ENCODE data around the gene WDR44.
A peak's percentile ranks its signal among the peaks of the same experiment; 100 is the strongest.

The WDR44 gene

GRCh38 chrX:118353081-118353850 is 7.4 kb downstream of the WDR44 start:
- H3K36me3 ChIP-seq (ENCODE audit: insufficient read depth), result no peaks in the 10 kb centered on the region
- H3K27ac ChIP-seq, result no peak overlapping the region
- H3K4me3 ChIP-seq (IDR thresholded peaks at IDR 0.05; ENCODE audit: insufficient read depth, low read depth, low read length), result no peak overlapping the region
- TF ChIP-seq, protein P1, sequence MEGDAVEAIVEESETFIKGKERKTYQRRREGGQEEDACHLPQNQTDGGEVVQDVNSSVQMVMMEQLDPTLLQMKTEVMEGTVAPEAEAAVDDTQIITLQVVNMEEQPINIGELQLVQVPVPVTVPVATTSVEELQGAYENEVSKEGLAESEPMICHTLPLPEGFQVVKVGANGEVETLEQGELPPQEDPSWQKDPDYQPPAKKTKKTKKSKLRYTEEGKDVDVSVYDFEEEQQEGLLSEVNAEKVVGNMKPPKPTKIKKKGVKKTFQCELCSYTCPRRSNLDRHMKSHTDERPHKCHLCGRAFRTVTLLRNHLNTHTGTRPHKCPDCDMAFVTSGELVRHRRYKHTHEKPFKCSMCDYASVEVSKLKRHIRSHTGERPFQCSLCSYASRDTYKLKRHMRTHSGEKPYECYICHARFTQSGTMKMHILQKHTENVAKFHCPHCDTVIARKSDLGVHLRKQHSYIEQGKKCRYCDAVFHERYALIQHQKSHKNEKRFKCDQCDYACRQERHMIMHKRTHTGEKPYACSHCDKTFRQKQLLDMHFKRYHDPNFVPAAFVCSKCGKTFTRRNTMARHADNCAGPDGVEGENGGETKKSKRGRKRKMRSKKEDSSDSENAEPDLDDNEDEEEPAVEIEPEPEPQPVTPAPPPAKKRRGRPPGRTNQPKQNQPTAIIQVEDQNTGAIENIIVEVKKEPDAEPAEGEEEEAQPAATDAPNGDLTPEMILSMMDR (conservative IDR thresholded peaks at IDR 0.05; ENCODE audit: low read depth, low read length), result no peak
- peaks cover 68% of the 10 kb centered on the region for H3K4me1 ChIP-seq (ENCODE audit: low read depth, poor library complexity, severe bottlenecking)
- no peak overlapping the region for H3K9ac ChIP-seq
- H3K27me3 ChIP-seq (ENCODE audit: insufficient read depth, low read depth), result no peaks in the 10 kb centered on the region
- no peaks in the 10 kb centered on the region for H4K20me1 ChIP-seq (ENCODE audit: insufficient read depth)
- peaks cover 32% of the 10 kb centered on the region for H3K79me2 ChIP-seq (ENCODE audit: insufficient read depth, low read depth)
- H2AFZ ChIP-seq (ENCODE audit: low read depth), result no peak overlapping the region
- H3K4me2 ChIP-seq, result 0 out of 2 replicates have a peak overlapping the region, but pooled peaks have one; percentile 17

GRCh38 chrX:118355225-118355920 is 9.5 kb downstream of the WDR44 start:
- H2AFZ ChIP-seq (ENCODE audit: low read depth), result no peak overlapping the region
- H3K27me3 ChIP-seq (ENCODE audit: insufficient read depth, low read depth), result no peaks in the 10 kb centered on the region
- H3K36me3 ChIP-seq (ENCODE audit: insufficient read depth), result no peaks in the 10 kb centered on the region
- no peak overlapping the region for H3K9ac ChIP-seq
- H3K4me2 ChIP-seq, result 0 out of 2 replicates have a peak overlapping the region, but pooled peaks have one; percentile 19
- no peak overlapping the region for H3K27ac ChIP-seq
- H3K79me2 ChIP-seq (ENCODE audit: insufficient read depth, low read depth), result peaks cover 11% of the 10 kb centered on the region
- no peaks in the 10 kb centered on the region for H4K20me1 ChIP-seq (ENCODE audit: insufficient read depth)
- TF ChIP-seq, protein P1 (conservative IDR thresholded peaks at IDR 0.05; ENCODE audit: low read depth, low read length), result no peak
- H3K4me3 ChIP-seq (IDR thresholded peaks at IDR 0.05; ENCODE audit: insufficient read depth, low read depth, low read length), result no peak overlapping the region
- H3K4me1 ChIP-seq (ENCODE audit: low read depth, poor library complexity, severe bottlenecking), result peaks cover 58% of the 10 kb centered on the region

DNA sequence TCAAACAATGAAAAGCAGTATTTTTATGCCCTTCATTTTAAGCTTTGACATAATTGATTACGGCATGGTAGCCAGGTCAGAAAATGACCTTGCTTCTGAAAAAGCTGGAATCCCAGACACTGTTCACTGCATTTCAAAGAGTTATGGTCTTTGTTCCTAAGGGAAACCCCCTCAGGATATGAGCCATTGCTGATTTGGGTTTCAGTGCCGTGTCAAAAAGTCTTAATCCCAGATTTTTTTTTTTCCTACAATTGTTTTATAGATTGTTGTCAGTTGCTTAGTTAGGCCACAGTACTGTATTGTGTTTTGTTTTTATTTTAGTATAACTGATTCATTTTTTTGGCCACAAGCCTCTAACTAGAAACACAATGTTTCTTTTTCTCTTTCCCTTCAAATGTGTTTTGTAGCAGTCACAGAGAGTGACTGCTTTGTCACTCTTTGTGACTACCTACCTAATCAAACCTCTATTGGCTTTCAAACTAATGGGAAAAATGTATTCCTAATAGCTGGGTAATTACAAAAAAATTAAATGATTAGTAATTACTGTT is 10.3 kb downstream of the WDR44 start:
- Histone ChIP-seq H3K36me3 (ENCODE audit: insufficient read depth) (no peaks in the 10 kb centered on the region), H3K9ac (no peak overlapping the region), H3K79me2 (ENCODE audit: insufficient read depth, low read depth) (peaks cover 3% of the 10 kb centered on the region), H3K4me3 (IDR thresholded peaks at IDR 0.05; ENCODE audit: insufficient read depth, low read depth, low read length) (no peak overlapping the region), H2AFZ (ENCODE audit: low read depth) (no peak overlapping the region), H3K27ac (no peak overlapping the region), H3K27me3 (ENCODE audit: insufficient read depth, low read depth) (no peaks in the 10 kb centered on the region), H3K4me2 (no peak overlapping the region), H3K4me1 (ENCODE audit: low read depth, poor library complexity, severe bottlenecking) (peaks cover 58% of the 10 kb centered on the region), H4K20me1 (ENCODE audit: insufficient read depth) (no peaks in the 10 kb centered on the region)
- TF ChIP-seq, protein P1 (conservative IDR thresholded peaks at IDR 0.05; ENCODE audit: low read depth, low read length), result no peak

- Histone ChIP-seq H3K9ac (0 out of 2 replicates have a peak overlapping the region, but pooled peaks have one; percentile 8), H3K4me2 (peak overlapping the region; percentile 71), H3K27me3 (ENCODE audit: insufficient read depth, low read depth) (no peaks in the 10 kb centered on the region), H3K36me3 (ENCODE audit: insufficient read depth) (no peaks in the 10 kb centered on the region), H4K20me1 (ENCODE audit: insufficient read depth) (no peaks in the 10 kb centered on the region), H3K4me1 (ENCODE audit: low read depth, poor library complexity, severe bottlenecking) (peaks cover 51% of the 10 kb centered on the region), H3K27ac (peak overlapping the region; percentile 63), H3K4me3 (IDR thresholded peaks at IDR 0.05; ENCODE audit: insufficient read depth, low read depth, low read length) (no peak overlapping the region), H3K79me2 (ENCODE audit: insufficient read depth, low read depth) (no peaks in the 10 kb centered on the region; the same call in 1 of the 2 replicates), H2AFZ (ENCODE audit: low read depth) (no peak overlapping the region)
- TF ChIP-seq, protein P1 (conservative IDR thresholded peaks at IDR 0.05; ENCODE audit: low read depth, low read length), result no peak
These were observed 14.7 kb downstream of the WDR44 start for GRCh38 chrX:118360429-118361125.
